IMR-90 (cell line): ENCODE data around the gene SDCCAG8. TPM values are rescaled to one million over a fixed set of nuclear protein-coding genes. Genes with fewer than 3 reads are reported as not detected.

Experiments
- ATAC-seq: fragments of 200-7000 bp; cut with Tn5 transposase; 2 replicates; pipeline ENCODE4 v1.9.1; 2020; ENCODE audit warnings: low read depth, mild to moderate bottlenecking, moderate library complexity
- BruUV-seq: library from RNA; stranded (reverse); fragments of 400-500 nt; replicated peaks from 2 replicates; lab custom pipeline; 2021; lab: Mats Ljungman, UMichigan
- CTCF ChIA-PET: fragments of 300-600 bp; formaldehyde crosslinking; extraction: SDS; loops from one replicate; lab custom pipeline; 2021; ENCODE audit warnings: antibody characterized with exemption; lab: Yijun Ruan, JAX
- POLR2A ChIA-PET: fragments of 300-600 bp; sonication (Branson Sonifier 250); formaldehyde crosslinking; loops from one replicate; lab custom pipeline; 2022; ENCODE audit warnings: antibody characterized with exemption; ENCODE audit not compliant: unreplicated experiment; lab: Charles Lee
- DNase-seq: peaks from one replicate; pipeline ENCODE4 v3.0.0; 2013
- H2AFZ ChIP-seq: replicated peaks from 2 replicates; pipeline ENCODE3; 2013; ENCODE audit warnings: low read length, mild to moderate bottlenecking; ENCODE audit not compliant: poor library complexity
- H2AK5ac ChIP-seq: 2 replicates; pipeline ENCODE4 v1.6.1; 2013; ENCODE audit warnings: low read depth, low read length, inconsistent platforms
- H2AK9ac ChIP-seq: replicated peaks from 2 replicates; pipeline ENCODE3; 2013; ENCODE audit warnings: mild to moderate bottlenecking, low read depth, low read length, moderate library complexity; ENCODE audit not compliant: poor library complexity
- H2BK120ac ChIP-seq: 2 replicates; pipeline ENCODE4 v1.6.1; 2013; ENCODE audit warnings: low read depth, low read length, inconsistent platforms
- H2BK15ac ChIP-seq: 3 replicates; pipeline ENCODE4 v1.6.1; 2013; ENCODE audit warnings: low read depth, low read length, inconsistent platforms
- H2BK20ac ChIP-seq: 2 replicates; pipeline ENCODE4 v1.6.1; 2013; ENCODE audit warnings: low read depth, mild to moderate bottlenecking, inconsistent platforms, low read length, moderate library complexity
- H2BK5ac ChIP-seq: 2 replicates; pipeline ENCODE4 v1.6.1; 2013; ENCODE audit warnings: mild to moderate bottlenecking, low read depth, low read length, inconsistent platforms; ENCODE audit not compliant: poor library complexity, severe bottlenecking
- H3K14ac ChIP-seq: replicated peaks from 2 replicates; pipeline ENCODE4 v1.6.1; 2013; ENCODE audit warnings: low read depth, low read length, inconsistent platforms
- H3K18ac ChIP-seq: 2 replicates; pipeline ENCODE4 v1.6.1; 2013; ENCODE audit warnings: low read depth, low read length, control low read depth
- H3K23ac ChIP-seq: 2 replicates; pipeline ENCODE4 v1.6.1; 2013; ENCODE audit warnings: low read depth, low read length, inconsistent platforms
- H3K27ac ChIP-seq: 2 replicates; pipeline ENCODE4 v1.5.1; 2013; ENCODE audit warnings: mild to moderate bottlenecking, control low read depth, low read length; ENCODE audit not compliant: insufficient read depth
- H3K27me3 ChIP-seq: 2 replicates; pipeline ENCODE4 v1.6.1; 2013; ENCODE audit warnings: low read length; ENCODE audit not compliant: control insufficient read depth, insufficient read depth
- H3K36me3 ChIP-seq: 2 replicates; pipeline ENCODE4 v1.6.1; 2013; ENCODE audit warnings: low read length, mixed read lengths; ENCODE audit not compliant: control insufficient read depth, insufficient read depth
- H3K4ac ChIP-seq: 2 replicates; pipeline ENCODE4 v1.6.1; 2013; ENCODE audit warnings: low read depth, low read length, inconsistent platforms
- H3K4me1 ChIP-seq: 2 replicates; pipeline ENCODE4 v1.6.1; 2013; ENCODE audit warnings: low read length, mixed read lengths; ENCODE audit not compliant: control insufficient read depth, insufficient read depth
- H3K4me2 ChIP-seq: 2 replicates; pipeline ENCODE4 v1.6.1; 2013; ENCODE audit warnings: low read depth, mild to moderate bottlenecking, control low read depth, low read length, moderate library complexity
- H3K4me3 ChIP-seq: 2 replicates; pipeline ENCODE4 v1.5.1; 2013; ENCODE audit warnings: low read depth, mild to moderate bottlenecking, control low read depth, low read length, moderate library complexity; ENCODE audit not compliant: insufficient read depth
- H3K56ac ChIP-seq: 2 replicates; pipeline ENCODE4 v1.6.1; 2013; ENCODE audit warnings: low read length, inconsistent platforms; ENCODE audit not compliant: insufficient read depth; ENCODE audit errors: extremely low read depth
- H3K79me1 ChIP-seq, 2 experiments: 2 replicates each; pipeline ENCODE4 v1.6.1; 2013; ENCODE audit warnings: low read length in 2 of 2, inconsistent platforms in 1 of 2, low read depth in 1 of 2
- H3K9ac ChIP-seq: 2 replicates; pipeline ENCODE4 v1.6.1; 2013; ENCODE audit warnings: low read depth, low read length, control low read depth
- H3K9me1 ChIP-seq: 2 replicates; pipeline ENCODE4 v1.6.1; 2013; ENCODE audit warnings: low read length, inconsistent platforms; ENCODE audit not compliant: insufficient read depth
- H3K9me3 ChIP-seq: 2 replicates; pipeline ENCODE4 v1.6.1; 2013; ENCODE audit warnings: low read length; ENCODE audit not compliant: control insufficient read depth, insufficient read depth
- H4K20me1 ChIP-seq: 2 replicates; pipeline ENCODE4 v1.6.1; 2013; ENCODE audit warnings: low read length, inconsistent platforms; ENCODE audit not compliant: insufficient read depth
- H4K5ac ChIP-seq: 2 replicates; pipeline ENCODE4 v1.6.1; 2013; ENCODE audit warnings: mild to moderate bottlenecking, low read depth, low read length, control low read depth
- H4K8ac ChIP-seq, 2 experiments: 2 replicates each; pipeline ENCODE4 v1.6.1; 2013; ENCODE audit warnings: low read depth in 2 of 2, low read length in 2 of 2, control low read depth in 1 of 2, inconsistent platforms in 1 of 2
- H4K91ac ChIP-seq: 2 replicates; pipeline ENCODE4 v1.6.1; 2013; ENCODE audit warnings: low read depth, low read length, inconsistent platforms; ENCODE audit not compliant: insufficient read depth
- FOS ChIP-seq: fragments of 150-350 bp; IDR thresholded peaks from 2 replicates; pipeline ENCODE4 v1.6.1; 2016; ENCODE audit warnings: low read depth, low read length
- MAFK ChIP-seq: IDR thresholded peaks from 2 replicates; pipeline ENCODE4 v1.6.1; 2012; ENCODE audit warnings: low read depth, low read length, improper control_type of control experiment
- NFE2L2 ChIP-seq: fragments of 150-350 bp; IDR thresholded peaks from 2 replicates; pipeline ENCODE4 v1.6.1; 2016; ENCODE audit warnings: low read depth, mild to moderate bottlenecking, low read length
- WGBS, 2 experiments: methylation state at CpG; one replicate each; pipeline versions ENCODE4 v1.1.5 to v1.1.7; 2013; ENCODE audit warnings: missing lambda C conversion rate in 2 of 2; ENCODE audit not compliant: insufficient read length in 1 of 2; ENCODE audit errors: extremely low coverage in 2 of 2; 5-methylcytosine and 5-hydroxymethylcytosine counted together
- dilution Hi-C: fragments of 300-500 bp; cut with HindIII; formaldehyde crosslinking; loops from one replicate; pipeline ENCODE4 v1.14.3; 2018; ENCODE audit warnings: low sequenced_read_pairs; ENCODE audit not compliant: unreplicated experiment
- in situ Hi-C: fragments of 300-500 bp; cut with MboI; formaldehyde crosslinking; loops from 3 replicates; pipeline ENCODE4 v1.14.3; 2019; ENCODE audit warnings: low sequenced_read_pairs, inconsistent platforms, mixed read lengths
- intact Hi-C: fragments of 100-400 bp; cut with micrococcal nuclease; formaldehyde crosslinking; loops from 2 replicates; pipeline ENCODE4 v1.10.0; 2022
- polyA plus RNA-seq, 3 experiments: library from polyadenylated mRNA; depleted of rRNA; stranded (reverse); fragments of >200 nt; gene quantifications; 2 replicates each; pipeline ENCODE4 v1.2.3, GENCODE V29; 2012; ENCODE audit warnings: low replicate concordance in 1 of 3
- total RNA-seq: library from RNA; depleted of rRNA; stranded (reverse); fragments of >200 nt; gene quantifications from 2 replicates; pipeline ENCODE4 v1.2.3, GENCODE V29; 2012

Gene SDCCAG8
- total and polyA plus RNA-seq, 2 of the 4 experiments (the other 2 are of a cell fraction) = 25.2 to 46.8 TPM

DNA sequence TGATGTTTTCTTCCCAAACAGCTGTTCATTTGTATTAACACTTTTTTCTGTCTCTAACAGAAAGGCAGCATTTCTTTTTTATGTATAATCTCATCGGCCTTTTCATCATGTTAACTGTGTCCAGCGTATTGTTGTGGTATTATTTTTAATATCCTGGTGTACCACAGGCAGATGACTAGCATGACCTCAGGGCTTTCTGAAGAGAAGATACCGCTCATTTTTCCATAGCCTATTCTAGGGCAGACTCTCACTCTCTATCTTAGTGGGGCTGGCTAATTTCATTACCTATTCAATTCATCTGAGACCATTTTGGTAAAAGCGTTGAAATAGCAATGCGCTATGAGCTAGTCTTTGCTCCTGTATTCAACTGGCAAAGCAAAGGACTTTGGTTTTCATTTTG lies 209.9 kb downstream of the SDCCAG8 start:
- Histone ChIP-seq H2BK15ac (no peak overlapping the region), H3K4ac (no peak overlapping the region), H3K18ac (no peak overlapping the region), H2BK20ac (no peak overlapping the region), H3K9me1 (peaks cover 7% of the 10 kb centered on the region; the same call in 1 of the 2 replicates), H2AK9ac (no peak overlapping the region), H3K4me1 (peaks cover 2% of the 10 kb centered on the region), H3K56ac (no peak overlapping the region), H3K27ac (no peak overlapping the region), H4K5ac (no peak overlapping the region), H3K79me1 (no peaks in the 10 kb centered on the region), H3K23ac (no peak overlapping the region), H4K20me1 (no peaks in the 10 kb centered on the region), H2BK5ac (no peak overlapping the region), H2BK120ac (no peak overlapping the region), H2AFZ (no peak overlapping the region), H4K91ac (no peak overlapping the region), H2AK5ac (no peak overlapping the region), H3K36me3 (peaks cover 2% of the 10 kb centered on the region; the same call in 1 of the 2 replicates), H4K8ac (no peak overlapping the region), H3K27me3 (no peaks in the 10 kb centered on the region), H3K9me3 (no peaks in the 10 kb centered on the region), H3K4me2 (no peak overlapping the region), H3K14ac (no peak overlapping the region), H3K4me3 (no peak overlapping the region), H3K9ac (no peak overlapping the region)
- WGBS, 2 experiments = 100% methylated on average over 2 of the region's 5 CpGs; no CpG with 5 or more reads in 1 of the 2 experiments
- POLR2A ChIA-PET = no interaction called here
- DNase-seq (no peak), ATAC-seq (no peak)
- BruUV-seq = no TSS peak
- CTCF ChIA-PET = no interaction called here
- intact Hi-C loops = no loop called here
- in situ Hi-C loops = no loop called here
- TF ChIP-seq NFE2L2 (no peak), MAFK (no peak), FOS (no peak)
- dilution Hi-C loops = no loop called here
